Spleen (tissue), 7 donors: ENCODE data around the gene ERV3-1.
"Not testable (repeated sequence)": the region's sequence is repeated elsewhere in the genome, so short reads cannot be mapped to it uniquely, and the experiment has no call there.

Source experiments
- CTCF ChIP-seq, 11 experiments: fragments of 200-600 bp in 7 of 11; fragments of 450-650 bp in 4 of 11; sonication (generic) in 4 of 11; IDR thresholded peaks in 8 of 11; conservative IDR thresholded peaks in 3 of 11; 1 replicate in 7 of 11; 2 replicates in 4 of 11; pipeline versions ENCODE4 v1.4.0 to v1.8.0; 2016 to 2021; ENCODE audit warnings: antibody characterized with exemption in 11 of 11, inconsistent platforms in 4 of 11, mild to moderate bottlenecking in 1 of 11
- POLR2A ChIP-seq, 3 donors: fragments of 450-650 bp; IDR thresholded peaks; one replicate each; pipeline ENCODE4 v1.5.1; 2017; ENCODE audit warnings: antibody characterized with exemption in 3 of 3, mild to moderate bottlenecking in 1 of 3
- POLR2AphosphoS5 ChIP-seq, 3 donors: sonication (generic); formaldehyde crosslinking; IDR thresholded peaks; one replicate each; pipeline ENCODE4 v1.5.1; 2017; ENCODE audit warnings: antibody characterized with exemption in 3 of 3
- donor health status: DM: no; HTN: no; CAD: no; lungs with moderate emphysema.
- donor health status: DM: no; HTN: no; CAD: no.
- donor health status: DM: no; HTN: no; CAD: no.

GRCh38 chr7:65007036-65007435, 549 bp upstream of the ERV3-1 start:
- TF ChIP-seq CTCF (IDR thresholded peaks at IDR 0.05 in 8 of 11, conservative IDR thresholded peaks at IDR 0.05 in 3 of 11); POLR2A (IDR thresholded peaks at IDR 0.05); POLR2AphosphoS5 (IDR thresholded peaks at IDR 0.05): not testable (repeated sequence)
